ENCODE results near the gene VAV2. TPM values are rescaled to one million over a fixed set of nuclear protein-coding genes. Genes with fewer than 3 reads are reported as not detected.

The VAV2 gene
- total RNA-seq = 10 to 100 TPM in 5 of 8 experiments, 1 to 10 TPM in 3; 5.9 to 33.0 (median 14.9) TPM

GRCh38 chr9:133991964-133992779 is at the start of gene VAV2:
Gene VAV2, minus strand, starts transcription at chr9:133992324. Its CDS starts 46 bp downstream, at chr9:133992278.
- H3K4me1 ChIP-seq (replicated peaks in 1 of 2) = peaks cover 22% of the 10 kb centered on the region in 2 donors
- H3K27ac ChIP-seq = peak within 1 kb of the TSS; percentile 85 to 90
- WGBS, 10 experiments = 0 to 4% methylated on average over 7 to 14 of the region's 124 CpGs; no CpG with 5 or more reads in 8 of the 10 experiments
- peak; percentile 10 to 51 (median 32) for ATAC-seq (replicated peaks in 6 of 8)
- in situ Hi-C loops (cut with MboI; ENCODE audit: low pct_unique_long_range_greater_than_20kb in 2 of 9, low sequenced_read_pairs in 9 of 9, unreplicated experiment in 9 of 9) = loop anchor here (10.0 to 25.0 kb wide), 4 partner anchors 187 to 207 kb away; no protein-coding TSS in a partner anchor
- peak within 1 kb of the TSS; percentile 60 to 94 (median 80) for H3K4me3 ChIP-seq

- H3K4me1 ChIP-seq (replicated peaks in 1 of 2) = no peaks in the 10 kb centered on the region
- no peak overlapping the region for H3K4me3 ChIP-seq
- peak in 1 of 8 experiments; percentile 6 for ATAC-seq (replicated peaks in 6 of 8)
- no peak overlapping the region for H3K27ac ChIP-seq
- in situ Hi-C loops (cut with MboI; ENCODE audit: low pct_unique_long_range_greater_than_20kb in 2 of 9, low sequenced_read_pairs in 9 of 9, unreplicated experiment in 9 of 9) = no loop called here
- 83 to 100% (median 95%) methylated on average over 1 to 7 of the region's 16 CpGs; no CpG with 5 or more reads in 6 of the 10 experiments for WGBS, 10 experiments
Observed at GRCh38 chr9:134041649-134041962, 49.5 kb upstream of the VAV2 start.

- H3K27ac ChIP-seq = no peak overlapping the region
- no peak overlapping the region for H3K4me3 ChIP-seq
- in situ Hi-C loops (cut with MboI; ENCODE audit: low pct_unique_long_range_greater_than_20kb in 2 of 9, low sequenced_read_pairs in 9 of 9, unreplicated experiment in 9 of 9) = no loop called here
- 40 to 100% (median 94%) methylated on average over 1 to 5 of the region's 21 CpGs; no CpG with 5 or more reads in 2 of the 10 experiments for WGBS, 10 experiments
- H3K4me1 ChIP-seq (replicated peaks in 1 of 2) = no peaks in the 10 kb centered on the region
- ATAC-seq (replicated peaks in 6 of 8) = peak in 7 of 8 experiments; percentile 20 to 86 (median 50)
Observed at GRCh38 chr9:134040781-134041648, 48.9 kb upstream of the VAV2 start.

- 0 to 100% (median 100%) methylated on average over 1 to 4 of the region's 17 CpGs; no CpG with 5 or more reads in 5 of the 10 experiments for WGBS, 10 experiments
- H3K4me3 ChIP-seq = no peak overlapping the region
- no peak overlapping the region for H3K27ac ChIP-seq
- H3K4me1 ChIP-seq (replicated peaks in 1 of 2) = no peaks in the 10 kb centered on the region
- peak in 1 of 8 experiments; percentile 14 for ATAC-seq (replicated peaks in 6 of 8)
- in situ Hi-C loops (cut with MboI; ENCODE audit: low pct_unique_long_range_greater_than_20kb in 2 of 9, low sequenced_read_pairs in 9 of 9, unreplicated experiment in 9 of 9) = no loop called here
Observed at GRCh38 chr9:134040176-134040565, 48.0 kb upstream of the VAV2 start.

DNA sequence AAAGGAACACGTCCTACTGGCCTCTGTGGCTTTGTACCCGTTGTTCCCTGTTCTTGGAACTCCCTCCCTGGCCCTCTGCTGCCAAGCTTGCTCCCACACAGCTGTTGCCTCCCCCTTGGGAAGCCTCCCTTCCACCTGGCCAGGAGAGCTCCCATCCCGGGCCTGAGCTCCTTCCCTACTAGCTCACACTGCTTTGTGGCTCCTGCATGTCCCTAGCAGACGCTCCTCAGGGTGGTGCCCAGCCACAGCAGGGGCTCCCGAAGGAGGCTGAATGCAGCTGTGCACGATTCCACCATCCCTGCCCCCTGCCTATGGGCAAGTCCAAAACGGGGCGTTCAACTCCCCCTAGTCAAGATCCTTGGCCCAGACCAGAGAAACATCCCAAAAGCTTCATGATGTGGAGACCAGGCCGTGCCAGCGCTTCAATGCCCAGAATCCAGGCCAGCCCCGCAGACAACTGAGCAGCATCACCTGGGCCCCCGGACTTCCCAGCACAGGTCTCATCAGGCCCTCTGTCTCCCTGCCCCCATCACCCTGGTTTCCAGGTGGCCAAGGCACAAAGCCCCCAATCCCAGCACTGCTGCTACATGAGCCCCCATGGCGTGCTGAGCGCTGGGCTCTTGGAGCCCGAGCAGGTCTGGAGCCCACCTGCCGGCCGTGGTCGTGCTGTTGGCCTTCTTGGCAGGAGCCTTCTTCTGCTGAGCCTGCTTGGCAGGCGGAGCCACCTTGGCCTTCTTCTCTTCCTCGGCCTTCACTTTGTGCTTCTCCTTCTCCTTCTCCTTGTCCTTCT is 47.5 kb upstream of the VAV2 start:
- in situ Hi-C loops (cut with MboI; ENCODE audit: low pct_unique_long_range_greater_than_20kb in 2 of 9, low sequenced_read_pairs in 9 of 9, unreplicated experiment in 9 of 9) = no loop called here
- 77 to 100% (median 99%) methylated on average over 1 to 8 of the region's 20 CpGs; no CpG with 5 or more reads in 4 of the 10 experiments for WGBS, 10 experiments
- no peak for ATAC-seq (replicated peaks in 6 of 8)
- H3K4me3 ChIP-seq = no peak overlapping the region
- no peak overlapping the region for H3K27ac ChIP-seq
- H3K4me1 ChIP-seq (replicated peaks in 1 of 2) = no peaks in the 10 kb centered on the region

DNA sequence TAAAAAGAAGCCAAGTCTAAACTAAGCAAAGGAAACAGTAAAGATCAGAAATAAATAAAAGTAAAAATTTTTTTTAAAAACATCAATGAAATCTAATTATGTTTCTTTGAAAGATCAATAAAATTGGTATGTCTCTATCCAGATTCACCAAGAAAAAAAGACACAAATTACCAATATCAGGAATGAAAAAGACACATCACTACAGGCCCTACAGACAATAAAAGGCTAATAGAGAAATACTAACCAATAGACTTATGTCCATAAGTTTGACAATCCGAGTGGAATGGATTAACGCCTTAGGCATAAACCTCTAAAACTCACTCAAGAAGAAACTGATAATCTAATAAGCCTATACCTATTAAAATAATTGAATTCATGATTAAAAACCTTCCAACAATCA is 45.5 kb upstream of the VAV2 start:
- Histone ChIP-seq H3K4me1 (replicated peaks in 1 of 2) (no peaks in the 10 kb centered on the region), H3K27ac (no peak overlapping the region), H3K4me3 (no peak overlapping the region)
- ATAC-seq (replicated peaks in 6 of 8) = no peak
- WGBS, 10 experiments = 94 to 100% (median 100%) methylated on average over 1 to 2 of the region's 2 CpGs; no CpG with 5 or more reads in 1 of the 10 experiments
- in situ Hi-C loops (cut with MboI; ENCODE audit: low pct_unique_long_range_greater_than_20kb in 2 of 9, low sequenced_read_pairs in 9 of 9, unreplicated experiment in 9 of 9) = no loop called here

DNA sequence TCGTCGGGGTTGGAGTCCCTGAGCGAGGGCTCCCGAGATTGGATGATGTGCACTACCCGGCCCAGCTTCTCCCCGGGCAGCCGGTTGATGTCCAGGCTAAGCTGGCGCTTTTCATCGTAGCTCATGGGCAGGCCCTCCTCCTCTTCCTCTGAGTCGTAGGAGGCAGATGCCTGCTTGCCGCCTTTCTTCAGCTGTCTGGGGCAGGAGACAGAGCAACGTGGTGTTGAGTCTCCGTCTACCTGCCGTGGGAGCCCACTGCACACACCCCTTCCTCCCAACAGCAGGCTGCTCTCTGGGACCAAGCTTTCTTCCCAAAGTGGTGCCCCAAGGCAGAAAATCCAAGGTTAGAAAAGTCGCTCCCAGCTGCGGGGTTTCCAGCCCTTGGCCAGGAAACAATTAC is 44.0 kb upstream of the VAV2 start:
- no peak overlapping the region for H3K4me3 ChIP-seq
- H3K27ac ChIP-seq = no peak overlapping the region
- 90 to 100% (median 97%) methylated on average over 2 to 11 of the region's 16 CpGs; no CpG with 5 or more reads in 3 of the 10 experiments for WGBS, 10 experiments
- peaks cover 1% of the 10 kb centered on the region in 2 donors for H3K4me1 ChIP-seq (replicated peaks in 1 of 2)
- in situ Hi-C loops (cut with MboI; ENCODE audit: low pct_unique_long_range_greater_than_20kb in 2 of 9, low sequenced_read_pairs in 9 of 9, unreplicated experiment in 9 of 9) = no loop called here
- no peak for ATAC-seq (replicated peaks in 6 of 8)

- H3K4me3 ChIP-seq = no peak overlapping the region
- peaks cover 3 to 5% of the 10 kb centered on the region in 2 donors for H3K4me1 ChIP-seq (replicated peaks in 1 of 2)
- WGBS, 10 experiments = 60 to 100% (median 93%) methylated on average over 2 to 9 of the region's 28 CpGs; no CpG with 5 or more reads in 5 of the 10 experiments
- no peak overlapping the region for H3K27ac ChIP-seq
- ATAC-seq (replicated peaks in 6 of 8) = no peak
- in situ Hi-C loops (cut with MboI; ENCODE audit: low pct_unique_long_range_greater_than_20kb in 2 of 9, low sequenced_read_pairs in 9 of 9, unreplicated experiment in 9 of 9) = no loop called here
Observed at GRCh38 chr9:134035041-134036039, 43.2 kb upstream of the VAV2 start.

- Histone ChIP-seq H3K4me1 (replicated peaks in 1 of 2) (peaks cover 3 to 5% of the 10 kb centered on the region in 2 donors), H3K27ac (no peak overlapping the region), H3K4me3 (no peak overlapping the region)
- in situ Hi-C loops (cut with MboI; ENCODE audit: low pct_unique_long_range_greater_than_20kb in 2 of 9, low sequenced_read_pairs in 9 of 9, unreplicated experiment in 9 of 9) = no loop called here
- WGBS, 10 experiments = 80 to 100% (median 96%) methylated on average over 2 to 7 of the region's 19 CpGs; no CpG with 5 or more reads in 6 of the 10 experiments
- ATAC-seq (replicated peaks in 6 of 8) = no peak
Observed at GRCh38 chr9:134034215-134035040, 42.3 kb upstream of the VAV2 start.

DNA sequence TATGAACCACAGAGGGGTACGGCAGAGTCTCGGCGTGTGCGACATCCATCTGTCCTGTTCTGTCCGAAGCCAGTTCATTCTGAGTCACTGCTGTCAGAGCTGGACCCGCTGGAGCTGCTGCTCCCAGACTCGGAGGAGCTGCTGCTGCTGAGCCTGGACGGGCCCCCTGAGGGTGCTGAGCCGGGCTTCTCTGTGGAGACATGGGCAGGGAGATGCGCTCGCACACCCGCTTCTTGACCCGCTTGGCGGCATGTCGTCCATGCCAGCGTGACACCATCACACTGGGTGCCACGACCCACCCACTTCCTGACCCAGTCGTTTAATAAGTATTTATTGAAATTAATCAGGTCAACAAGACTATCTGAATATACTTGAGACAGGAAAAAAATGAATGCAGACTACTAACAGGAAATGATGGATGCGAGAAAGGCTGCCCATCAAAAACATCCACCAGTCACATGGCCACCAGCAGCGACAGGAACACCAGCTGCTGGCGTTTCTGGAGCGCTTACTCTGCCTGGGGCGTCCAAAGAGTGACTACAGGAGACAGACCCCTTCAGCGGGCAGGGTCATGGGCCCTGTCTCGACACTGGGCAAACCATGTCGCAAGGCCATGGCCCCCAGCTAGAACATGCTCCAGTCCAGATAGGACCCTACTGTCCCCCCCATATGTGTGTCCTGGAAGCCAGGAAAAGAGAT is 41.5 kb upstream of the VAV2 start:
- Histone ChIP-seq H3K4me3 (no peak overlapping the region), H3K27ac (no peak overlapping the region), H3K4me1 (replicated peaks in 1 of 2) (peaks cover 3 to 5% of the 10 kb centered on the region in 2 donors)
- in situ Hi-C loops (cut with MboI; ENCODE audit: low pct_unique_long_range_greater_than_20kb in 2 of 9, low sequenced_read_pairs in 9 of 9, unreplicated experiment in 9 of 9) = no loop called here
- no peak for ATAC-seq (replicated peaks in 6 of 8)
- 87 to 100% (median 100%) methylated on average over 1 to 14 of the region's 26 CpGs; no CpG with 5 or more reads in 3 of the 10 experiments for WGBS, 10 experiments

Measured in motor neuron (in vitro differentiated cells).